ENCODE results near the gene FAM234A.

DNA sequence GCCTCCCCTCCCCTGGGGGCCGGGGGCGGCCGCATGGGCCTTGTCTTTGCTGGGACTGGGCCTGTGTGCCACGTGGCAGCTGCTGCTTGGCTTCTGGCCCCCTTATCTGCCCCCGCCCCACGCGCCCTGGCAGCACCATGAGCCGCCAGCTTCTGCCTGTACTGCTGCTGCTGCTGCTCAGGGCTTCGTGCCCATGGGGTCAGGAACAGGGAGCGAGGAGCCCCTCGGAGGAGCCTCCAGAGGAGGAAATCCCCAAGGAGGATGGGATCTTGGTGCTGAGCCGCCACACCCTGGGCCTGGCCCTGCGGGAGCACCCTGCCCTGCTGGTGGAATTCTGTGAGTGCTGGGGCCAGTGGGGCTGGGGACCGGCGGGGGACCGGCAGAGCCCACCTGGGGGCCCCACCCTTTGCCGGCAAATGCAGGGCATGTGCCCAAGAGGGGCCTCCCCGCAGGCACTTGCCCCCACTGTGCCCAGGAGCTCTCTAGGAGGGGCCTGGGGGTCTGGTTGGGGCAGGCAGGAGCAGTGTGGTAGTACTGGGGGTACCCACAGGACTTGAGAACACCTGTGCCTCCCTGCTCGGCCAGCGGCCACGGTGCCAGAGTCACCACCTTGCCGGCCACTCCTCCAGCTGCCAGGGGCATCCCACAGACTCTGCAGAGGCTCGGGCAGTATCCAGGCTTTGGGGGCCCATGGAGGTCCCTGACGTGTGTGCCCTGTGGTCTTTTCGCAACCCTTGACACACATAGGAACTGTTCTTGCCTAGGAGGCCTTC lies 48.6 kb downstream of the FAM234A start, which contains the start of gene PDIA2:
- TF ChIP-seq, protein P1, sequence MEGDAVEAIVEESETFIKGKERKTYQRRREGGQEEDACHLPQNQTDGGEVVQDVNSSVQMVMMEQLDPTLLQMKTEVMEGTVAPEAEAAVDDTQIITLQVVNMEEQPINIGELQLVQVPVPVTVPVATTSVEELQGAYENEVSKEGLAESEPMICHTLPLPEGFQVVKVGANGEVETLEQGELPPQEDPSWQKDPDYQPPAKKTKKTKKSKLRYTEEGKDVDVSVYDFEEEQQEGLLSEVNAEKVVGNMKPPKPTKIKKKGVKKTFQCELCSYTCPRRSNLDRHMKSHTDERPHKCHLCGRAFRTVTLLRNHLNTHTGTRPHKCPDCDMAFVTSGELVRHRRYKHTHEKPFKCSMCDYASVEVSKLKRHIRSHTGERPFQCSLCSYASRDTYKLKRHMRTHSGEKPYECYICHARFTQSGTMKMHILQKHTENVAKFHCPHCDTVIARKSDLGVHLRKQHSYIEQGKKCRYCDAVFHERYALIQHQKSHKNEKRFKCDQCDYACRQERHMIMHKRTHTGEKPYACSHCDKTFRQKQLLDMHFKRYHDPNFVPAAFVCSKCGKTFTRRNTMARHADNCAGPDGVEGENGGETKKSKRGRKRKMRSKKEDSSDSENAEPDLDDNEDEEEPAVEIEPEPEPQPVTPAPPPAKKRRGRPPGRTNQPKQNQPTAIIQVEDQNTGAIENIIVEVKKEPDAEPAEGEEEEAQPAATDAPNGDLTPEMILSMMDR (IDR thresholded peaks at IDR 0.05): no peak
- no peak for TF ChIP-seq POLR2A (IDR thresholded peaks at IDR 0.05)
- TF ChIP-seq POLR2AphosphoS5 (IDR thresholded peaks at IDR 0.05; ENCODE audit: insufficient read depth in 1 of 2, low read depth in 1 of 2): no peak

Measured in vagina (tissue), 2 donors.